ENCODE measurements around the gene GLIS2.

- TF ChIP-seq CTCF (conservative IDR thresholded peaks at IDR 0.05; ENCODE audit: low read length), result no peak
- no peak for TF ChIP-seq EZH2phosphoT487 (IDR thresholded peaks at IDR 0.05; ENCODE audit: borderline replicate concordance)
Observed at GRCh38 chr16:4283939-4284338, 31.9 kb upstream of the GLIS2 start.

Measured in Loucy (cell line).